Measurements from ENCODE around the gene SPG7.

DNA sequence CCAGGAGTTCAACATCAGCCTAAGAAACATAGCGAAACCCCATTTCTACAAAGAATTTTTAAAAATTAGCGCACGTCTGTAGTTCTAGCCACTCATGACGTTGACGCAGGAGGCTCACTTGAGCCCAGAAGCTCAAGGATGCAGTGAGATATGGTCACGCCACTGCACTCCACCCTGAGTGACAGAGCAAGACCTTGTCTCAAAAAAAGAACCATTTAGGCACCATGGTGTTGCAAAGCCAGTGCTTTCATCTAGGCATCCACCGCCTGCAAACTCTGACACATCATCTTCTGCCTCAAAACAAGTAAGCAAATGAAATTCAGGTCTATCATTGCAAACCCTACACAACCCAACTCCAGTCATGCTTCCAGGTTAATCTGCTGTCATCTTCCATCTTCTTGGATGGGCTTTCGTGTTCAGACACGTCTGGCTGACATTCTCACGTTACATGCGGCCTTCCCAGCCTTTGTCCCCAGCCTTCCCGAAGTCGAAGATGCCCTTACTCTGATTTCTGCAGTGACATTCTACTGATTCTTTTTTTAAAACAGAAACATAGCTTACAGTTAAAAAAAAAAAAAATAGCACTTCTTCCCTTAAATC lies 26.7 kb upstream of the SPG7 start:
- TF ChIP-seq ZNF274 (IDR thresholded peaks at IDR 0.05; ENCODE audit: low read depth, low read length): no peak
- TF ChIP-seq YY1 (IDR thresholded peaks at IDR 0.05; ENCODE audit: insufficient read depth, insufficient read length): no peak

All from NT2/D1 (cell line).